ENCODE data around the gene NPIPB8.
"Not testable (repeated sequence)": the region's sequence is repeated elsewhere in the genome, so short reads cannot be mapped to it uniquely, and the experiment has no call there.

DNA sequence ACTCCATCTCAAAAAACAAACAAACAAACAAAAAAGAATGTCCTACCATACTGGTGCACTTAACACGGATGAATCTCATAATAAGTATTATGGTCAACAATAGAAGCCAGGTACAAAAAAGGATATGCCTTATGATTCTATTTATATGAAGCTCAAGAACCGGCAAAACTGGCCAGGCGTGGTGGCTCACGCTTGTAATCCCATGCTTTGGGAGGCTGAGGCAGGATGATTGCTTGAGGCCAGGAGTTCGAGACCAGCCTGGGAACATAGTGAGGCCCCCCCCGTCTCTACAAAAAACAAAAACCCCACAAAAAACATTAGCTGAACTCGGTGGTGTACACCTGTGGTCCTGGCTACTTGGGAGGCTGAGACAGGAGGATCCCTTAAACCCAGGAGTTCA, 66.4 kb downstream of the NPIPB8 start:
- TF ChIP-seq POLR2AphosphoS5 (IDR thresholded peaks at IDR 0.05; ENCODE audit: insufficient read depth, low read depth, low read length); CTCF (IDR thresholded peaks at IDR 0.05; ENCODE audit: extremely low read depth in 1 of 2, insufficient read depth in 1 of 2, low read depth in 1 of 2, low read length in 2 of 2); POLR2A (IDR thresholded peaks at IDR 0.05; ENCODE audit: low read depth, low read length); MAX (IDR thresholded peaks at IDR 0.05; ENCODE audit: insufficient read depth, insufficient read length): not testable (repeated sequence)
